ENCODE measurements around the gene SORL1. TPM values are rescaled to one million over a fixed set of nuclear protein-coding genes. Genes with fewer than 3 reads are reported as not detected.

Gene SORL1
- total and polyA plus RNA-seq, 2 experiments from 2014 or later: 0.26 to 0.54 TPM

- DNase-seq: no peak
- Histone ChIP-seq H3K4me3 (no peak overlapping the region), H3K9ac (no peak overlapping the region), H3K9me2 (ENCODE audit: insufficient read depth) (no peaks in the 10 kb centered on the region), H3K4me1 (ENCODE audit: insufficient read depth) (no peaks in the 10 kb centered on the region), H3K4me2 (ENCODE audit: unreplicated experiment) (no peak overlapping the region), H3K79me2 (ENCODE audit: insufficient read depth) (no peaks in the 10 kb centered on the region), H3F3A (ENCODE audit: insufficient read depth) (no peaks in the 10 kb centered on the region), H3K9me3 (ENCODE audit: low read depth) (no peaks in the 10 kb centered on the region), H3K36me3 (ENCODE audit: low read depth) (no peaks in the 10 kb centered on the region), H3K27ac (no peak overlapping the region), H3K27me3 (replicated peaks; ENCODE audit: insufficient read depth) (peaks cover 57% of the 10 kb centered on the region), H4K20me1 (ENCODE audit: insufficient read depth) (no peaks in the 10 kb centered on the region), H2AFZ (no peak overlapping the region)
- in situ Hi-C loops (cut with MboI): no loop called here
- WGBS, 2 experiments (ENCODE audit: low coverage in 1 of 2, low lambda C conversion rate in 2 of 2, missing lambda C conversion rate in 2 of 2): 54 to 55% methylated on average over 9 of the region's 9 CpGs
- no peak for TF ChIP-seq EZH2phosphoT487 (IDR thresholded peaks at IDR 0.05; ENCODE audit: insufficient read depth, low read depth)
- TF ChIP-seq EZH2 (IDR thresholded peaks at IDR 0.05; ENCODE audit: insufficient read depth, poor library complexity, severe bottlenecking): no peak
Observed at GRCh38 chr11:121512468-121513465, 60.7 kb downstream of the SORL1 start.

DNA sequence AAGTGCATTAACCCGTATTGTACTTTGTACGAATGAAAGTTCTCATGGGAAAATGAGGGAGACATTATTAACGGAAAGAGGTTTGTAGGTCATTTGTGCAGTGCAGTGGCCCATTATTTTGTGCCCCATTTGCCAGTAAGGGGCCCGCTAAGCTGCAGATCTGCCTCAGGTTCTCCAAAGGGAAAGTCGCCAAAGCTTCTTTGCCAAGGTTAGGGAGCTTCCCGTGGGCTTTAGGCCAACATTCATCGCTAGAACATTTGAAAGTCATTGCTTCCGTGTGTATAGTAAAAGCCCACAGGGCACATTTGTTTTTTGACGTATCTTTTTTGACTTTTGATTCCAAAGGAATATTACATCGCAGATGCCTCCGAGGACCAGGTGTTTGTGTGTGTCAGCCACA is 61.7 kb downstream of the SORL1 start:
- Histone ChIP-seq H2AFZ (no peak overlapping the region), H4K20me1 (ENCODE audit: insufficient read depth) (no peaks in the 10 kb centered on the region), H3K4me3 (no peak overlapping the region), H3K4me1 (ENCODE audit: insufficient read depth) (no peaks in the 10 kb centered on the region), H3K9me3 (ENCODE audit: low read depth) (no peaks in the 10 kb centered on the region), H3K27ac (no peak overlapping the region), H3F3A (ENCODE audit: insufficient read depth) (no peaks in the 10 kb centered on the region), H3K27me3 (replicated peaks; ENCODE audit: insufficient read depth) (peaks cover 54% of the 10 kb centered on the region), H3K79me2 (ENCODE audit: insufficient read depth) (no peaks in the 10 kb centered on the region), H3K9ac (no peak overlapping the region), H3K4me2 (ENCODE audit: unreplicated experiment) (no peak overlapping the region), H3K36me3 (ENCODE audit: low read depth) (no peaks in the 10 kb centered on the region), H3K9me2 (ENCODE audit: insufficient read depth) (no peaks in the 10 kb centered on the region)
- in situ Hi-C loops (cut with MboI): no loop called here
- TF ChIP-seq EZH2 (IDR thresholded peaks at IDR 0.05; ENCODE audit: insufficient read depth, poor library complexity, severe bottlenecking) (no peak), EZH2phosphoT487 (IDR thresholded peaks at IDR 0.05; ENCODE audit: insufficient read depth, low read depth) (no peak)
- DNase-seq: no peak
- 77 to 82% methylated on average over 11 of the region's 11 CpGs for WGBS, 2 experiments (ENCODE audit: low coverage in 1 of 2, low lambda C conversion rate in 2 of 2, missing lambda C conversion rate in 2 of 2)

GRCh38 chr11:121514432-121515334 is 62.6 kb downstream of the SORL1 start:
- Histone ChIP-seq H3K9me3 (ENCODE audit: low read depth) (no peaks in the 10 kb centered on the region), H3K79me2 (ENCODE audit: insufficient read depth) (no peaks in the 10 kb centered on the region), H3F3A (ENCODE audit: insufficient read depth) (peaks cover 4% of the 10 kb centered on the region; the same call in 1 of the 2 replicates), H2AFZ (no peak overlapping the region), H3K9ac (no peak overlapping the region), H3K27ac (no peak overlapping the region), H3K4me3 (no peak overlapping the region), H3K27me3 (replicated peaks; ENCODE audit: insufficient read depth) (peaks cover 46% of the 10 kb centered on the region), H3K4me1 (ENCODE audit: insufficient read depth) (no peaks in the 10 kb centered on the region), H4K20me1 (ENCODE audit: insufficient read depth) (no peaks in the 10 kb centered on the region), H3K36me3 (ENCODE audit: low read depth) (no peaks in the 10 kb centered on the region), H3K9me2 (ENCODE audit: insufficient read depth) (no peaks in the 10 kb centered on the region), H3K4me2 (ENCODE audit: unreplicated experiment) (no peak overlapping the region)
- no peak for DNase-seq
- in situ Hi-C loops (cut with MboI): no loop called here
- TF ChIP-seq EZH2 (IDR thresholded peaks at IDR 0.05; ENCODE audit: insufficient read depth, poor library complexity, severe bottlenecking) (no peak), EZH2phosphoT487 (IDR thresholded peaks at IDR 0.05; ENCODE audit: insufficient read depth, low read depth) (no peak)
- WGBS, 2 experiments (ENCODE audit: low coverage in 1 of 2, low lambda C conversion rate in 2 of 2, missing lambda C conversion rate in 2 of 2): 84 to 87% methylated on average over 17 of the region's 17 CpGs

GRCh38 chr11:121515335-121515671 is 63.2 kb downstream of the SORL1 start:
- in situ Hi-C loops (cut with MboI): no loop called here
- H3K4me1 ChIP-seq (ENCODE audit: insufficient read depth): no peaks in the 10 kb centered on the region
- no peaks in the 10 kb centered on the region for H4K20me1 ChIP-seq (ENCODE audit: insufficient read depth)
- H3K79me2 ChIP-seq (ENCODE audit: insufficient read depth): no peaks in the 10 kb centered on the region
- H3K27ac ChIP-seq: no peak overlapping the region
- peaks cover 9% of the 10 kb centered on the region; the same call in 1 of the 2 replicates for H3F3A ChIP-seq (ENCODE audit: insufficient read depth)
- H2AFZ ChIP-seq: no peak overlapping the region
- no peak for TF ChIP-seq EZH2 (IDR thresholded peaks at IDR 0.05; ENCODE audit: insufficient read depth, poor library complexity, severe bottlenecking)
- no peak overlapping the region for H3K4me2 ChIP-seq (ENCODE audit: unreplicated experiment)
- H3K36me3 ChIP-seq (ENCODE audit: low read depth): no peaks in the 10 kb centered on the region
- H3K9me3 ChIP-seq (ENCODE audit: low read depth): no peaks in the 10 kb centered on the region
- H3K27me3 ChIP-seq (replicated peaks; ENCODE audit: insufficient read depth): peaks cover 45% of the 10 kb centered on the region
- DNase-seq: no peak
- 50 to 53% methylated on average over 2 of the region's 2 CpGs for WGBS, 2 experiments (ENCODE audit: low coverage in 1 of 2, low lambda C conversion rate in 2 of 2, missing lambda C conversion rate in 2 of 2)
- no peak overlapping the region for H3K4me3 ChIP-seq
- no peaks in the 10 kb centered on the region for H3K9me2 ChIP-seq (ENCODE audit: insufficient read depth)
- H3K9ac ChIP-seq: no peak overlapping the region

Data from GM23248 (cell line).